Testis (tissue), 3 donors: ENCODE measurements around the gene DYRK1A. TPM values are rescaled to one million over a fixed set of nuclear protein-coding genes. Genes with fewer than 3 reads are reported as not detected.

Source experiments
- DNase-seq: peaks from one replicate; pipeline ENCODE4 v3.0.0-alpha.2; 2019
- H3K27ac ChIP-seq, 2 donors: fragments of 200-600 bp; sonication (generic); one replicate each; pipeline ENCODE4 v1.5.1; 2019
- H3K27me3 ChIP-seq: fragments of 200-600 bp; sonication (generic); one replicate; pipeline ENCODE4 v1.5.1; 2019
- H3K36me3 ChIP-seq: fragments of 200-600 bp; sonication (generic); one replicate; pipeline ENCODE4 v1.5.1; 2017; ENCODE audit warnings: low read depth; ENCODE audit errors: missing control alignments
- H3K4me1 ChIP-seq: fragments of 200-600 bp; sonication (generic); one replicate; pipeline ENCODE4 v1.5.1; 2019
- H3K4me3 ChIP-seq, 2 donors: fragments of 200-600 bp; sonication (generic); one replicate each; pipeline ENCODE4 v1.5.1; 2017 to 2019
- H3K9me3 ChIP-seq: fragments of 200-600 bp; sonication (generic); one replicate; pipeline ENCODE4 v1.5.1; 2017
- POLR2A ChIP-seq: fragments of 450-650 bp; IDR thresholded peaks from one replicate; pipeline ENCODE4 v1.6.1; 2017; ENCODE audit warnings: antibody characterized with exemption, mild to moderate bottlenecking, moderate library complexity
- WGBS, 2 donors: methylation state at CpG; one replicate each; pipeline ENCODE4 v1.1.5; 2018; 5-methylcytosine and 5-hydroxymethylcytosine counted together
- intact Hi-C: fragments of 100-400 bp; cut with DNase I; formaldehyde crosslinking; loops from one replicate; pipeline ENCODE4 v1.15.1; 2023; ENCODE audit warnings: low total_unique reads
- polyA plus RNA-seq: library from polyadenylated mRNA; stranded (reverse); fragments of 350-450 nt; fragmentation: Illumina TruSeq; extraction: RNeasy Lipid Tissue Mini Kit (QIAGEN cat#74804); gene quantifications from one replicate; pipeline ENCODE4 v1.2.3, GENCODE V29; 2014; ENCODE audit warnings: low read depth, low replicate concordance; ENCODE audit not compliant: insufficient read depth
- total RNA-seq, 2 donors: library from RNA; depleted of rRNA; stranded (reverse); fragments of >200 nt; gene quantifications; one replicate each; pipeline ENCODE4 v1.2.3, GENCODE V29; 2016
- TF ChIP-seq, protein P1 (sequence below), 3 experiments: fragments of 450-650 bp in 2 of 3; fragments of 200-600 bp in 1 of 3; sonication (generic) in 1 of 3; IDR thresholded peaks; one replicate each; pipeline ENCODE4 v1.5.1; 2016 to 2019; ENCODE audit warnings: antibody characterized with exemption in 3 of 3, mild to moderate bottlenecking in 2 of 3, moderate library complexity in 1 of 3

The DYRK1A gene
- total and polyA plus RNA-seq, 3 donors from 2014 or later = 68.6 to 166 (median 141) TPM

- H3K4me1 ChIP-seq = no peaks in the 10 kb centered on the region
- DNase-seq = no peak
- H3K9me3 ChIP-seq = no peaks in the 10 kb centered on the region
- H3K36me3 ChIP-seq = no peaks in the 10 kb centered on the region
- no peak overlapping the region for H3K4me3 ChIP-seq
- TF ChIP-seq POLR2A = no peak
- TF ChIP-seq, protein P1, sequence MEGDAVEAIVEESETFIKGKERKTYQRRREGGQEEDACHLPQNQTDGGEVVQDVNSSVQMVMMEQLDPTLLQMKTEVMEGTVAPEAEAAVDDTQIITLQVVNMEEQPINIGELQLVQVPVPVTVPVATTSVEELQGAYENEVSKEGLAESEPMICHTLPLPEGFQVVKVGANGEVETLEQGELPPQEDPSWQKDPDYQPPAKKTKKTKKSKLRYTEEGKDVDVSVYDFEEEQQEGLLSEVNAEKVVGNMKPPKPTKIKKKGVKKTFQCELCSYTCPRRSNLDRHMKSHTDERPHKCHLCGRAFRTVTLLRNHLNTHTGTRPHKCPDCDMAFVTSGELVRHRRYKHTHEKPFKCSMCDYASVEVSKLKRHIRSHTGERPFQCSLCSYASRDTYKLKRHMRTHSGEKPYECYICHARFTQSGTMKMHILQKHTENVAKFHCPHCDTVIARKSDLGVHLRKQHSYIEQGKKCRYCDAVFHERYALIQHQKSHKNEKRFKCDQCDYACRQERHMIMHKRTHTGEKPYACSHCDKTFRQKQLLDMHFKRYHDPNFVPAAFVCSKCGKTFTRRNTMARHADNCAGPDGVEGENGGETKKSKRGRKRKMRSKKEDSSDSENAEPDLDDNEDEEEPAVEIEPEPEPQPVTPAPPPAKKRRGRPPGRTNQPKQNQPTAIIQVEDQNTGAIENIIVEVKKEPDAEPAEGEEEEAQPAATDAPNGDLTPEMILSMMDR (IDR thresholded peaks at IDR 0.05) = no peak
- intact Hi-C loops = no loop called here
- no peak overlapping the region for H3K27ac ChIP-seq
- WGBS, 2 donors = 88 to 94% methylated on average over 10 of the region's 10 CpGs
- no peaks in the 10 kb centered on the region for H3K27me3 ChIP-seq
Measured at GRCh38 chr21:37508341-37508740, 141.8 kb downstream of the DYRK1A start.

GRCh38 chr21:37509802-37510393 lies 143.3 kb downstream of the DYRK1A start:
- Histone ChIP-seq H3K4me1 (no peaks in the 10 kb centered on the region), H3K9me3 (no peaks in the 10 kb centered on the region), H3K27ac (no peak overlapping the region), H3K36me3 (no peaks in the 10 kb centered on the region), H3K4me3 (no peak overlapping the region), H3K27me3 (no peaks in the 10 kb centered on the region)
- TF ChIP-seq POLR2A = no peak
- TF ChIP-seq, protein P1 (IDR thresholded peaks at IDR 0.05) = no peak
- no peak for DNase-seq
- 82 to 86% methylated on average over 5 of the region's 5 CpGs for WGBS, 2 donors
- intact Hi-C loops = no loop called here

- intact Hi-C loops = no loop called here
- Histone ChIP-seq H3K9me3 (no peaks in the 10 kb centered on the region), H3K27me3 (no peaks in the 10 kb centered on the region), H3K36me3 (no peaks in the 10 kb centered on the region), H3K4me1 (no peaks in the 10 kb centered on the region), H3K4me3 (no peak overlapping the region), H3K27ac (no peak overlapping the region)
- DNase-seq = no peak
- WGBS, 2 donors = 94 to 95% methylated on average over 5 of the region's 5 CpGs
- no peak for TF ChIP-seq POLR2A
- TF ChIP-seq, protein P1 (IDR thresholded peaks at IDR 0.05) = no peak
Measured at GRCh38 chr21:37511848-37512247, 145.3 kb downstream of the DYRK1A start.

DNA sequence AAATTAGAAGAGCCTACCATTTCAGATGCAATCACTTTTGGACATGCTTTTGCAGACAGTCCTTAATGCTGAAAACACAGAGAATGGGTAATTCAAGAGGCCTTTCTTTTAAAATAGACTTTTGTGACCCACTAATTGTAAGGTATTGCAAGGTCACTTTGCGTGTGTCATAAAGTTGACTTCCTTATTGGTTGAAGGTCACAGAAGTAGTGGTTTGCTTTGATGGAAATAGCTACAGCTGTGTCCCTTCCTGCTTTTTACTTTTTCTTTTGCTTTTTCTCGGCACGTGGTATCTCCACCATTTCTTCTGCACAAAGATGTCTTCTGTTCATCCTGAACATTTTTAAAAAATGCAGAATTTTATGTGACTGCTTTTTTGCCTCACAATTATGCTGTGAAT lies 146.8 kb downstream of the DYRK1A start:
- Histone ChIP-seq H3K4me3 (no peak overlapping the region), H3K9me3 (no peaks in the 10 kb centered on the region), H3K36me3 (no peaks in the 10 kb centered on the region), H3K27ac (no peak overlapping the region), H3K27me3 (no peaks in the 10 kb centered on the region), H3K4me1 (no peaks in the 10 kb centered on the region)
- 77 to 84% methylated on average over 3 of the region's 3 CpGs for WGBS, 2 donors
- intact Hi-C loops = no loop called here
- no peak for DNase-seq
- TF ChIP-seq, protein P1 (IDR thresholded peaks at IDR 0.05) = no peak
- TF ChIP-seq POLR2A = no peak

DNA sequence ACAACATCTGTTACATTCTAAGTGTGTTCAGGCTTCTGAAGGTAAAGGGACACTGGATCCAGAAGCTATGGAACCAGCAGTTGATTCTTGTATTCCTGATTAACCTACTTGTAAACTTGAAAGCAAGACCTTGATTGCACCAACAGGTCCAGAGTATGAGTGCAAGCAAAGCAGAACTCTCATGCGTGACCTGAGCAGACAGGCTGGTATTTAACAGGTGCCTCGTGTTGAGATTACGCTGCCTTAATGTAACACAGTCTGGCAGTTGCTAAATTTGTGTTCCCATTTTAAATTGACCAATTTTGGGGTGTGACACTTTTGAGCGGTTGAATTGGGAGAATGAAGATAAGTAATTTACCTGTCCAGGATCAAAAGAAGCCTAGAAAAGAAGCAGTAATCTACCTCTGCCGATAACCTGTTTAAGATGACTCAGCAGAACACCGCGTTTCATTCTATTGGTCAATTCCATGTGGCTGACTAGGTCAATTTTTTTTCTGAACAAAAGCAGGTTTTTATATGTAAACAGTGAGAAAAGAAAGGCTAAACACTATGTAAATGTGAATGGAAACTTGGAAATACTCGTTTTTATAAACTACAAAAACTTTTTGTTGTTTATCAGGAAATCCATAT lies 147.6 kb downstream of the DYRK1A start:
- DNase-seq = no peak
- no peaks in the 10 kb centered on the region for H3K4me1 ChIP-seq
- WGBS, 2 donors = 82 to 89% methylated on average over 8 of the region's 8 CpGs
- no peak overlapping the region for H3K4me3 ChIP-seq
- no peaks in the 10 kb centered on the region for H3K36me3 ChIP-seq
- H3K27me3 ChIP-seq = no peaks in the 10 kb centered on the region
- intact Hi-C loops = no loop called here
- no peaks in the 10 kb centered on the region for H3K9me3 ChIP-seq
- no peak overlapping the region for H3K27ac ChIP-seq
- no peak for TF ChIP-seq POLR2A
- TF ChIP-seq, protein P1 (IDR thresholded peaks at IDR 0.05) = no peak
